PC-9 (cell line): ENCODE data around the gene DRG1. TPM values are rescaled to one million over a fixed set of nuclear protein-coding genes. Genes with fewer than 3 reads are reported as not detected.
"Not testable (repeated sequence)": the region's sequence is repeated elsewhere in the genome, so short reads cannot be mapped to it uniquely, and the experiment has no call there.

Experiments used
- BruUV-seq: library from RNA; stranded (reverse); fragments of 400-500 nt; replicated peaks from 2 replicates; lab custom pipeline; 2021; lab: Mats Ljungman, UMichigan
- CTCF ChIA-PET: fragments of 300-600 bp; sonication (Branson Sonifier 250); formaldehyde crosslinking; loops from one replicate; lab custom pipeline; 2022; ENCODE audit warnings: antibody characterized with exemption; lab: Charles Lee
- POLR2A ChIA-PET: fragments of 300-600 bp; sonication (Branson Sonifier 250); formaldehyde crosslinking; loops from one replicate; lab custom pipeline; 2022; ENCODE audit warnings: antibody characterized with exemption; ENCODE audit not compliant: unreplicated experiment; lab: Charles Lee
- DNase-seq, 2 experiments: peaks; one replicate each; pipeline versions ENCODE4 v3.0.0 to v3.0.0-alpha.2; 2015 to 2022; ENCODE audit warnings: mixed read lengths in 1 of 2
- H2AFZ ChIP-seq: fragments of 200-600 bp; sonication (generic); 2 replicates; pipeline ENCODE4 v1.8.1; 2017; ENCODE audit warnings: antibody characterized with exemption
- H3F3A ChIP-seq: fragments of 200-600 bp; sonication (generic); 2 replicates; pipeline ENCODE4 v1.8.1; 2017; ENCODE audit warnings: antibody characterized with exemption, mild to moderate bottlenecking, low read depth; ENCODE audit not compliant: insufficient read depth
- H3K27ac ChIP-seq: fragments of 200-600 bp; sonication (generic); 2 replicates; pipeline ENCODE4 v1.6.1; 2016; ENCODE audit warnings: mixed run types
- H3K27me3 ChIP-seq: fragments of 200-600 bp; sonication (generic); 2 replicates; pipeline ENCODE4 v1.6.1; 2016; ENCODE audit warnings: low read depth, mixed run types; ENCODE audit not compliant: insufficient read depth
- H3K36me3 ChIP-seq: fragments of 200-600 bp; sonication (generic); 2 replicates; pipeline ENCODE4 v1.6.1; 2016; ENCODE audit warnings: low read depth, mixed run types
- H3K4me1 ChIP-seq: fragments of 200-600 bp; sonication (generic); replicated peaks from 2 replicates; pipeline ENCODE4 v1.6.1; 2016; ENCODE audit warnings: mixed run types; ENCODE audit not compliant: insufficient read depth
- H3K4me2 ChIP-seq: fragments of 200-600 bp; sonication (generic); 2 replicates; pipeline ENCODE4 v1.6.1; 2017; ENCODE audit warnings: mixed run types
- H3K4me3 ChIP-seq: fragments of 200-600 bp; sonication (generic); 2 replicates; pipeline ENCODE4 v1.6.1; 2016; ENCODE audit warnings: mixed run types
- H3K79me2 ChIP-seq: fragments of 200-600 bp; sonication (generic); 2 replicates; pipeline ENCODE4 v1.6.1; 2017; ENCODE audit warnings: low read depth, mixed run types
- H3K9me2 ChIP-seq: fragments of 200-600 bp; sonication (generic); 2 replicates; pipeline ENCODE4 v1.8.1; 2017; ENCODE audit warnings: mild to moderate bottlenecking; ENCODE audit not compliant: insufficient read depth
- H3K9me3 ChIP-seq: fragments of 200-600 bp; sonication (generic); 2 replicates; pipeline ENCODE4 v1.8.1; 2016; ENCODE audit warnings: low read depth; ENCODE audit not compliant: insufficient read depth
- H4K20me1 ChIP-seq: fragments of 200-600 bp; sonication (generic); 2 replicates; pipeline ENCODE4 v1.8.1; 2017; ENCODE audit not compliant: insufficient read depth
- EZH2 ChIP-seq: fragments of 200-600 bp; sonication (generic); IDR thresholded peaks from 2 replicates; pipeline ENCODE4 v1.8.0; 2017; ENCODE audit warnings: antibody characterized with exemption, low read depth
- intact Hi-C: fragments of 100-400 bp; cut with micrococcal nuclease; formaldehyde crosslinking; loops from one replicate; pipeline ENCODE4 v1.10.0; 2022; ENCODE audit not compliant: unreplicated experiment
- total RNA-seq: library from RNA; stranded (reverse); gene quantifications from 2 replicates; pipeline ENCODE4 v1.2.3, GENCODE V29; 2021
- TF ChIP-seq, protein P1 (sequence below): fragments of 200-600 bp; sonication (generic); conservative IDR thresholded peaks from 2 replicates; pipeline ENCODE4 v1.6.1; 2017; ENCODE audit warnings: mixed run types, antibody characterized with exemption, mild to moderate bottlenecking, moderate library complexity

The DRG1 gene
- total RNA-seq, 1 experiment from 2014 or later = 73.8 TPM

DNA sequence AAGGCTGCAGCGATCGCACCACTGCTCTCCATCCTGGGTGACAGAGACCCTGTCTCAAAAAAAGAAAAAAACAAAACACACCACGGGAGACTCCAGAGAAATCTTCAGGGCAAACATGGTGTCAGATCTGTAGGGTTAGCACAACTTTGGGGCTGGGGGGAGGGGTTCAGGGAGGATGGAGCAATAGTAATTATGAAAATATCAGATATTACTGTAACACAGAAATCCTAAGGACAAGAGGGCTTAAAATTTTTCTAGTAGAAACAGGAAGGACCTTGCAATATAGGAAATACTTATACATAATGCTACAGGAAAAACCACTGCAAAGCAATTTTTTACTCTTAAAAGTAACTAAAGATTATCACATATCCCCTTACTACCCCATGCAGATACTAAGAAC, 76.4 kb downstream of the DRG1 start:
- peaks cover 10% of the 10 kb centered on the region; the same call in 1 of the 2 replicates for H3K79me2 ChIP-seq
- TF ChIP-seq EZH2 = no peak
- TF ChIP-seq, protein P1, sequence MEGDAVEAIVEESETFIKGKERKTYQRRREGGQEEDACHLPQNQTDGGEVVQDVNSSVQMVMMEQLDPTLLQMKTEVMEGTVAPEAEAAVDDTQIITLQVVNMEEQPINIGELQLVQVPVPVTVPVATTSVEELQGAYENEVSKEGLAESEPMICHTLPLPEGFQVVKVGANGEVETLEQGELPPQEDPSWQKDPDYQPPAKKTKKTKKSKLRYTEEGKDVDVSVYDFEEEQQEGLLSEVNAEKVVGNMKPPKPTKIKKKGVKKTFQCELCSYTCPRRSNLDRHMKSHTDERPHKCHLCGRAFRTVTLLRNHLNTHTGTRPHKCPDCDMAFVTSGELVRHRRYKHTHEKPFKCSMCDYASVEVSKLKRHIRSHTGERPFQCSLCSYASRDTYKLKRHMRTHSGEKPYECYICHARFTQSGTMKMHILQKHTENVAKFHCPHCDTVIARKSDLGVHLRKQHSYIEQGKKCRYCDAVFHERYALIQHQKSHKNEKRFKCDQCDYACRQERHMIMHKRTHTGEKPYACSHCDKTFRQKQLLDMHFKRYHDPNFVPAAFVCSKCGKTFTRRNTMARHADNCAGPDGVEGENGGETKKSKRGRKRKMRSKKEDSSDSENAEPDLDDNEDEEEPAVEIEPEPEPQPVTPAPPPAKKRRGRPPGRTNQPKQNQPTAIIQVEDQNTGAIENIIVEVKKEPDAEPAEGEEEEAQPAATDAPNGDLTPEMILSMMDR = no peak
- H3K36me3 ChIP-seq = peaks cover 13% of the 10 kb centered on the region; the same call in 1 of the 2 replicates
- no peak for DNase-seq
- no peak overlapping the region for H2AFZ ChIP-seq
- no peaks in the 10 kb centered on the region for H3F3A ChIP-seq
- ChIA-PET POLR2A (no interaction called here), CTCF (no interaction called here)
- H3K27ac ChIP-seq = no peak overlapping the region
- H3K4me3 ChIP-seq = no peak overlapping the region
- BruUV-seq = no TSS peak
- H3K9me2 ChIP-seq = no peaks in the 10 kb centered on the region
- no peaks in the 10 kb centered on the region for H3K27me3 ChIP-seq
- intact Hi-C loops = no loop called here
- H4K20me1 ChIP-seq = peaks cover 37% of the 10 kb centered on the region
- H3K4me1 ChIP-seq = no peaks in the 10 kb centered on the region
- H3K4me2 ChIP-seq = no peak overlapping the region
- no peaks in the 10 kb centered on the region for H3K9me3 ChIP-seq

DNA sequence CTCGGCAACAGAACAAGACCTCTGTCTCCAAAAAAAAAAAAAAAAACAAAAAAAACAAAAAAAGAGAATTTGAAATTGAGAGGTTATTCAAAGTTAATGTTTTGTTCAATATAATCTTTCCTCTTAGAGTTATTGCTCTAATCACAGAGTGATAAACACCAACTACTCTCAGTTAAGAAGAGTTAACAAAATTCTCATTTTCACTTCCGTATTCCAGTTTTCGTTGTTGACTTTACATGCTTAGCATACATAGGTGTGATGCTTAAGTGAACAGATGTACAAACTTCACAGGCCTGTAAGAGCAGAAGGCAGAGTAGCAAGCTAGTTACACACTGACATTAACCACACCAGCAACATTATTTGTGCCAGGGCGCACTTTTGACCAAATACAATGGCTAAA, 77.9 kb downstream of the DRG1 start:
- Histone ChIP-seq H3K4me2 (no peak overlapping the region), H2AFZ (no peak overlapping the region), H3K79me2 (0 out of 2 replicates have a peak, but pooled peaks cover 6% of the 10 kb centered on the region), H3K36me3 (peaks cover 6% of the 10 kb centered on the region), H3K4me1 (no peaks in the 10 kb centered on the region), H3K9me3 (no peaks in the 10 kb centered on the region), H3K9me2 (no peaks in the 10 kb centered on the region), H4K20me1 (peaks cover 35% of the 10 kb centered on the region), H3K27me3 (no peaks in the 10 kb centered on the region), H3K27ac (no peak overlapping the region), H3F3A (no peaks in the 10 kb centered on the region), H3K4me3 (no peak overlapping the region)
- TF ChIP-seq EZH2 = no peak
- TF ChIP-seq, protein P1 = no peak
- ChIA-PET POLR2A (no interaction called here), CTCF (no interaction called here)
- no TSS peak for BruUV-seq
- intact Hi-C loops = no loop called here
- DNase-seq = no peak

DNA sequence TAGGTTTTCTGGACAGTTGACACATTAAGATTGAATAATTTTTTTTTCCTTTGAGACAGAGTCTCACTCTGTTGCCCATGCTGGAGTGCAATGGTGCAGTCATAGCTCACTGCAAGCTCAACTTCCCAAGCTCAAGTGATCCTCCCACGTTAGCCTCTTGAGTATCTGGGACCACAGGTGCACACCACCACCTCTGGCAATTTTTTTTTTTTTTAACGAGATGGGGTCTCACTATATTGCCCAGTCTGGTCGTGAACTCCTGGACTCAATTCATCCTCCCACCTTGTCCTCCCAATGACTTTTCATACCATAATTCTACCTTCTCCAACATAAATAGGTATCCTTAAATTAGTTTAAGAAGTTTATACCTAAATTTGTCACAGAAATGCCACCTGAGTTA, 81.7 kb downstream of the DRG1 start:
- intact Hi-C loops = loop anchor here (10.0 kb wide), 1 partner anchor 154 kb away; no protein-coding TSS in a partner anchor
- no peak overlapping the region for H3K4me2 ChIP-seq
- no peaks in the 10 kb centered on the region for H3K27me3 ChIP-seq
- POLR2A ChIA-PET = no interaction called here
- H3F3A ChIP-seq = no peaks in the 10 kb centered on the region; the same call in 1 of the 2 replicates
- 0 out of 2 replicates have a peak, but pooled peaks cover 9% of the 10 kb centered on the region for H3K79me2 ChIP-seq
- BruUV-seq = no TSS peak
- H2AFZ ChIP-seq = no peak overlapping the region
- H3K27ac ChIP-seq = no peak overlapping the region
- H3K9me2 ChIP-seq = no peaks in the 10 kb centered on the region
- TF ChIP-seq, protein P1 = no peak
- TF ChIP-seq EZH2 = no peak
- peaks cover 17% of the 10 kb centered on the region for H3K36me3 ChIP-seq
- H3K4me3 ChIP-seq = no peak overlapping the region
- CTCF ChIA-PET = interaction anchor here (0.5 kb wide), 1 partner anchor 19 kb away, joined by 3 read pairs; no protein-coding TSS in a partner anchor
- H3K9me3 ChIP-seq = no peaks in the 10 kb centered on the region
- H3K4me1 ChIP-seq = no peaks in the 10 kb centered on the region
- H4K20me1 ChIP-seq = peaks cover 13% of the 10 kb centered on the region; the same call in 1 of the 2 replicates
- no peak for DNase-seq

DNA sequence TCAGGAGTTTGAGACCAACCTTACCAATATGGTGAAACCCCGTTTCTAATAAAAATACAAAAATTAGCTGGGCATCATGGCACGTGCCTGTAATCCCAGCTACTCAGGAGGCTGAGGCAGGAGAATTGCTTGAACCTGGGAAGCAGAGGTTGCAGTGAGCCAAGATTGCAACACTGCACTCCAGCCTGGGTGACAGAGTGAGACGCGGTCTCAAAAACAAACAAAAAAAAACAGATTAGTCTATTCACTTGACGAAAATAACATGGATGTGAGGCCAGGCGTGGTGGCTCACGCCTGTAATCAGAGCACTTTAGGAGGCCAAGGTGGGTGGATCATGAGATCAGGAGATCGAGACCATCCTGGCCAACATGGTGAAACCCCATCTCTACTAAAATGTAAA, 83.1 kb downstream of the DRG1 start:
- DNase-seq, H3K27me3 ChIP-seq, BruUV-seq, H3K27ac ChIP-seq, H3K4me2 ChIP-seq, H3F3A ChIP-seq, CTCF ChIA-PET, H3K4me3 ChIP-seq, H2AFZ ChIP-seq, H3K9me2 ChIP-seq, POLR2A ChIA-PET, H3K4me1 ChIP-seq, H3K9me3 ChIP-seq: not testable (repeated sequence)
- peaks cover 12% of the 10 kb centered on the region; the same call in 1 of the 2 replicates for H4K20me1 ChIP-seq
- H3K36me3 ChIP-seq = peaks cover 17% of the 10 kb centered on the region
- intact Hi-C loops = loop anchor here (10.0 kb wide), 1 partner anchor 152 kb away; no protein-coding TSS in a partner anchor
- peaks cover 18% of the 10 kb centered on the region for H3K79me2 ChIP-seq
